ENCODE measurements around the gene FCRL5. TPM values are rescaled to one million over a fixed set of nuclear protein-coding genes. Genes with fewer than 3 reads are reported as not detected.
"Not testable (repeated sequence)": the region's sequence is repeated elsewhere in the genome, so short reads cannot be mapped to it uniquely, and the experiment has no call there.

The FCRL5 gene
- total RNA-seq, 1 donor from 2014 or later, result not detected

GRCh38 chr1:157487096-157487495 is 65.2 kb downstream of the FCRL5 start:
- Mint-ChIP-seq H3K36me3 (no peaks in the 10 kb centered on the region), H3K4me3 (no peak overlapping the region), H3K9me3 (no peaks in the 10 kb centered on the region), H3K27me3 (peaks cover 5% of the 10 kb centered on the region), H3K27ac (no peak overlapping the region), H3K4me1 (ENCODE audit: unreplicated experiment) (no peaks in the 10 kb centered on the region)
- TF ChIP-seq CTCF (conservative IDR thresholded peaks at IDR 0.05), result no peak
- DNase-seq (ENCODE audit: extremely low spot score, unreplicated experiment), result no peak

- H3K4me1 Mint-ChIP-seq (ENCODE audit: unreplicated experiment); H3K27ac Mint-ChIP-seq; H3K4me3 Mint-ChIP-seq; H3K27me3 Mint-ChIP-seq; H3K9me3 Mint-ChIP-seq; H3K36me3 Mint-ChIP-seq; DNase-seq (ENCODE audit: extremely low spot score, unreplicated experiment): not testable (repeated sequence)
Measured at GRCh38 chr1:157486400-157486799, 65.9 kb downstream of the FCRL5 start.

GRCh38 chr1:157485793-157486192 is 66.5 kb downstream of the FCRL5 start:
- TF ChIP-seq CTCF (conservative IDR thresholded peaks at IDR 0.05), result no peak
- H3K27ac Mint-ChIP-seq, result no peak overlapping the region
- no peaks in the 10 kb centered on the region for H3K9me3 Mint-ChIP-seq
- DNase-seq (ENCODE audit: extremely low spot score, unreplicated experiment), result no peak
- H3K4me1 Mint-ChIP-seq (ENCODE audit: unreplicated experiment), result no peaks in the 10 kb centered on the region
- no peaks in the 10 kb centered on the region for H3K36me3 Mint-ChIP-seq
- no peaks in the 10 kb centered on the region for H3K27me3 Mint-ChIP-seq
- H3K4me3 Mint-ChIP-seq, result no peak overlapping the region

- no peak for DNase-seq (ENCODE audit: extremely low spot score, unreplicated experiment)
- no peak for TF ChIP-seq CTCF (conservative IDR thresholded peaks at IDR 0.05)
- H3K4me3 Mint-ChIP-seq, result no peak overlapping the region
- no peak overlapping the region for H3K27ac Mint-ChIP-seq
- no peaks in the 10 kb centered on the region for H3K9me3 Mint-ChIP-seq
- no peaks in the 10 kb centered on the region for H3K27me3 Mint-ChIP-seq
- no peaks in the 10 kb centered on the region for H3K4me1 Mint-ChIP-seq (ENCODE audit: unreplicated experiment)
- H3K36me3 Mint-ChIP-seq, result no peaks in the 10 kb centered on the region
Measured at GRCh38 chr1:157484573-157484972, 67.7 kb downstream of the FCRL5 start.

- Mint-ChIP-seq H3K4me1 (ENCODE audit: unreplicated experiment) (no peaks in the 10 kb centered on the region), H3K27ac (no peak overlapping the region), H3K27me3 (no peaks in the 10 kb centered on the region), H3K36me3 (no peaks in the 10 kb centered on the region), H3K4me3 (no peak overlapping the region), H3K9me3 (no peaks in the 10 kb centered on the region)
- no peak for DNase-seq (ENCODE audit: extremely low spot score, unreplicated experiment)
- TF ChIP-seq CTCF (conservative IDR thresholded peaks at IDR 0.05), result no peak
Measured at GRCh38 chr1:157483635-157484034, 68.7 kb downstream of the FCRL5 start.

GRCh38 chr1:157482717-157483116 is 69.6 kb downstream of the FCRL5 start:
- Mint-ChIP-seq H3K27ac (no peak overlapping the region), H3K27me3 (no peaks in the 10 kb centered on the region), H3K9me3 (peaks cover 7% of the 10 kb centered on the region), H3K4me3 (no peak overlapping the region), H3K36me3 (no peaks in the 10 kb centered on the region), H3K4me1 (ENCODE audit: unreplicated experiment) (no peaks in the 10 kb centered on the region)
- no peak for TF ChIP-seq CTCF (conservative IDR thresholded peaks at IDR 0.05)
- no peak for DNase-seq (ENCODE audit: extremely low spot score, unreplicated experiment)
